HepG2 (cell line): ENCODE data around the gene NKD1. TPM values are rescaled to one million over a fixed set of nuclear protein-coding genes. Genes with fewer than 3 reads are reported as not detected.

Experiments
- CHD2 ChIP-seq: IDR thresholded peaks from 2 replicates; pipeline ENCODE4 v1.6.1; 2011; ENCODE audit warnings: low read depth, low read length, improper control_type of control experiment
- CSRNP1 ChIP-seq: sonication (generic); formaldehyde crosslinking; IDR thresholded peaks from 2 replicates; pipeline ENCODE4 v1.8.1; 2023; ENCODE audit warnings: mild to moderate bottlenecking, missing genetic modification reagents
- ETV6 ChIP-seq: sonication (generic); formaldehyde crosslinking; conservative IDR thresholded peaks from 2 replicates; pipeline ENCODE4 v1.4.0; 2020; ENCODE audit warnings: missing genetic modification reagents
- HOMEZ ChIP-seq: IDR thresholded peaks from 2 replicates; pipeline ENCODE4 v1.6.1; 2016; ENCODE audit warnings: low read depth
- PCBP2 ChIP-seq: fragments of 200-400 bp; formaldehyde crosslinking; optimal IDR thresholded peaks from 2 replicates; pipeline ENCODE3; 2018; ENCODE audit warnings: low read length, low read depth; ENCODE audit not compliant: poor library complexity, severe bottlenecking
- PRMT3 ChIP-seq: sonication (generic); formaldehyde crosslinking; IDR thresholded peaks from 2 replicates; pipeline ENCODE4 v1.8.1; 2022; ENCODE audit warnings: low read depth, mild to moderate bottlenecking, moderate library complexity, missing genetic modification reagents, borderline replicate concordance
- SP2 ChIP-seq: sonication (generic); formaldehyde crosslinking; IDR thresholded peaks from 2 replicates; pipeline ENCODE4 v1.5.1; 2020; ENCODE audit warnings: mild to moderate bottlenecking, missing genetic modification reagents
- ZFP36L1 ChIP-seq: sonication (generic); formaldehyde crosslinking; IDR thresholded peaks from 2 replicates; pipeline ENCODE4 v1.8.0; 2022; ENCODE audit warnings: mild to moderate bottlenecking, missing genetic modification reagents, moderate library complexity
- ZNF136 ChIP-seq: sonication (generic); formaldehyde crosslinking; IDR thresholded peaks from 2 replicates; pipeline ENCODE4 v1.8.1; 2022; ENCODE audit warnings: low read depth, mild to moderate bottlenecking, moderate library complexity, missing genetic modification reagents
- ZNF331 ChIP-seq: sonication (generic); formaldehyde crosslinking; IDR thresholded peaks from 2 replicates; pipeline ENCODE4 v1.4.0; 2020; ENCODE audit warnings: missing genetic modification reagents
- ZNF576 ChIP-seq: sonication (generic); formaldehyde crosslinking; IDR thresholded peaks from 2 replicates; pipeline ENCODE4 v1.4.0; 2020; ENCODE audit warnings: mild to moderate bottlenecking, missing genetic modification reagents
- ZNF768 ChIP-seq: sonication (generic); formaldehyde crosslinking; IDR thresholded peaks from 2 replicates; pipeline ENCODE4 v1.4.0; 2020; ENCODE audit warnings: missing genetic modification reagents
- ZNF781 ChIP-seq: sonication (generic); formaldehyde crosslinking; IDR thresholded peaks from 2 replicates; pipeline ENCODE4 v1.5.1; 2020; ENCODE audit warnings: borderline replicate concordance, mild to moderate bottlenecking, missing genetic modification reagents; ENCODE audit errors: not compliant biosample characterization
- ZSCAN5A ChIP-seq: sonication (generic); formaldehyde crosslinking; IDR thresholded peaks from 2 replicates; pipeline ENCODE4 v1.8.0; 2022; ENCODE audit warnings: mild to moderate bottlenecking, missing genetic modification reagents, borderline replicate concordance
- ZXDC ChIP-seq: sonication (generic); formaldehyde crosslinking; IDR thresholded peaks from 2 replicates; pipeline ENCODE4 v1.5.0; 2020; ENCODE audit warnings: mild to moderate bottlenecking, missing genetic modification reagents
- polyA plus RNA-seq, 8 experiments: library from polyadenylated mRNA; depleted of rRNA in 3 of 8; stranded (reverse) in 7 of 8; unstranded in 1 of 8; fragments of >200 nt; fragmentation: Illumina TruSeq in 4 of 8; extraction: Trizol in 4 of 8; gene quantifications; 2 replicates each; pipeline versions ENCODE4 v1.2.1 to v1.2.3, GENCODE V29; 2011 to 2016; ENCODE audit warnings: low read depth in 4 of 8, missing spikeins in 1 of 8, mixed read lengths in 1 of 8; ENCODE audit not compliant: insufficient read depth in 1 of 8
- total RNA-seq, 5 experiments: library from RNA; depleted of rRNA; stranded (reverse); fragments of >200 nt; fragmentation: Illumina TruSeq; extraction: Trizol; gene quantifications; 2 replicates each; pipeline ENCODE4 v1.2.3, GENCODE V29; 2016; ENCODE audit warnings: low read depth in 1 of 5
- TF ChIP-seq, protein P1 (sequence below): sonication (generic); formaldehyde crosslinking; IDR thresholded peaks from 2 replicates; pipeline ENCODE4 v1.4.0; 2020; ENCODE audit warnings: missing genetic modification reagents

The NKD1 gene
- total and polyA plus RNA-seq, 2 of the 13 experiments (the other 11 are each of a cell fraction or from before 2014, with no cell fraction given), result 70.4 to 121 TPM

- TF ChIP-seq ZSCAN5A (CRISPR knock-in tag) (no peak; the same call in 1 of the 2 replicates), CHD2 (no peak), ZNF768 (CRISPR knock-in tag) (peak; percentile 57; the same call in 1 of the 2 replicates), ZNF331 (CRISPR knock-in tag) (0 out of 2 replicates have a peak, but pooled peaks have one; percentile 35), HOMEZ (CRISPR knock-in tag) (peak; percentile 54; the same call in 1 of the 2 replicates), CSRNP1 (CRISPR knock-in tag) (no peak), ETV6 (CRISPR knock-in tag) (no peak), ZNF576 (no peak), ZNF136 (CRISPR knock-in tag) (no peak), ZXDC (no peak; the same call in 1 of the 2 replicates), PRMT3 (CRISPR knock-in tag) (no peak; the same call in 1 of the 2 replicates), PCBP2 (no peak), SP2 (CRISPR knock-in tag) (0 out of 2 replicates have a peak, but pooled peaks have one; percentile 29), ZFP36L1 (peak; percentile 38; the same call in 1 of the 2 replicates), ZNF781 (peak; percentile 58)
- TF ChIP-seq, protein P1, sequence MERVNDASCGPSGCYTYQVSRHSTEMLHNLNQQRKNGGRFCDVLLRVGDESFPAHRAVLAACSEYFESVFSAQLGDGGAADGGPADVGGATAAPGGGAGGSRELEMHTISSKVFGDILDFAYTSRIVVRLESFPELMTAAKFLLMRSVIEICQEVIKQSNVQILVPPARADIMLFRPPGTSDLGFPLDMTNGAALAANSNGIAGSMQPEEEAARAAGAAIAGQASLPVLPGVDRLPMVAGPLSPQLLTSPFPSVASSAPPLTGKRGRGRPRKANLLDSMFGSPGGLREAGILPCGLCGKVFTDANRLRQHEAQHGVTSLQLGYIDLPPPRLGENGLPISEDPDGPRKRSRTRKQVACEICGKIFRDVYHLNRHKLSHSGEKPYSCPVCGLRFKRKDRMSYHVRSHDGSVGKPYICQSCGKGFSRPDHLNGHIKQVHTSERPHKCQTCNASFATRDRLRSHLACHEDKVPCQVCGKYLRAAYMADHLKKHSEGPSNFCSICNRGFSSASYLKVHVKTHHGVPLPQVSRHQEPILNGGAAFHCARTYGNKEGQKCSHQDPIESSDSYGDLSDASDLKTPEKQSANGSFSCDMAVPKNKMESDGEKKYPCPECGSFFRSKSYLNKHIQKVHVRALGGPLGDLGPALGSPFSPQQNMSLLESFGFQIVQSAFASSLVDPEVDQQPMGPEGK, result no peak; the same call in 1 of the 2 replicates
These were observed 42.3 kb upstream of the NKD1 start (continued) for GRCh38 chr16:50505714-50506542.
